HepG2 (cell line): ENCODE data around the gene PLEKHH1. TPM values are rescaled to one million over a fixed set of nuclear protein-coding genes. Genes with fewer than 3 reads are reported as not detected.

Source experiments
- ATAC-seq: fragments of 200-7000 bp; cut with Tn5 transposase; 3 replicates; pipeline ENCODE4 v1.9.1; 2020; ENCODE audit warnings: mild to moderate bottlenecking, moderate library complexity
- BruUV-seq: library from RNA; stranded (reverse); fragments of 400-500 nt; replicated peaks from 2 replicates; lab custom pipeline; 2021; lab: Mats Ljungman, UMichigan
- CTCF ChIA-PET: fragments of 300-600 bp; formaldehyde crosslinking; extraction: SDS; loops from one replicate; lab custom pipeline; 2021; ENCODE audit warnings: low total read pairs, inconsistent platforms, low intra/inter-chr PET ratio; lab: Yijun Ruan, JAX
- POLR2A ChIA-PET: fragments of 350-600 bp; sonication (Branson Sonifier 250); formaldehyde crosslinking; loops from one replicate; lab custom pipeline; 2020; ENCODE audit warnings: antibody characterized with exemption, inconsistent platforms; lab: Yijun Ruan, JAX
- DNase-seq: peaks from one replicate; pipeline ENCODE4 v3.0.0-alpha.2; 2015; ENCODE audit warnings: low spot score
- FAIRE-seq: peaks from 3 replicates; lab custom pipeline; 2011; peaks lifted over from hg19 to GRCh38; lab: Jason Lieb, UNC
- H2AFZ ChIP-seq: one replicate; pipeline ENCODE4 v1.6.1; 2011; ENCODE audit warnings: low read length, inconsistent platforms
- H3K27ac ChIP-seq: fragments of 300-600 bp; 3 replicates; pipeline ENCODE4 v1.8.0; 2011; ENCODE audit warnings: mixed run types, mild to moderate bottlenecking, mixed read lengths, low read length, inconsistent platforms; ENCODE audit not compliant: insufficient read depth; ENCODE audit errors: extremely low read length
- H3K27me3 ChIP-seq, 2 experiments: fragments of 200-600 bp in 1 of 2; 2 replicates in 1 of 2; 3 replicates in 1 of 2; pipeline versions ENCODE4 v1.6.0 to v1.8.0; 2011; ENCODE audit warnings: low read length in 2 of 2, mild to moderate bottlenecking in 2 of 2, moderate library complexity in 2 of 2, inconsistent platforms in 1 of 2; ENCODE audit not compliant: insufficient read depth in 2 of 2, control insufficient read depth in 1 of 2
- H3K36me3 ChIP-seq, 2 experiments: fragments of 200-600 bp in 1 of 2; replicated peaks in 1 of 2; 2 replicates in 1 of 2; 3 replicates in 1 of 2; pipeline versions ENCODE4 v1.5.1 to v1.8.0; 2011; ENCODE audit warnings: low read length in 2 of 2, inconsistent platforms in 1 of 2; ENCODE audit not compliant: insufficient read depth in 2 of 2, control insufficient read depth in 1 of 2
- H3K4me1 ChIP-seq: 2 replicates; pipeline ENCODE4 v1.5.1; 2012; ENCODE audit warnings: low read length, inconsistent platforms; ENCODE audit not compliant: insufficient read depth
- H3K4me2 ChIP-seq: 2 replicates; pipeline ENCODE4 v1.6.0; 2011; ENCODE audit warnings: low read depth, low read length, inconsistent platforms
- H3K4me3 ChIP-seq, 3 experiments: fragments of 200-600 bp in 1 of 3; sonication (generic), shearing (Covaris generic) in 1 of 3; replicated peaks in 1 of 3; 2 replicates each; pipeline ENCODE4 v1.5.1; 2011 to 2016; ENCODE audit warnings: low read length in 3 of 3, inconsistent platforms in 2 of 3, low read depth in 2 of 3, mild to moderate bottlenecking in 2 of 3, control low read depth in 1 of 3, mixed read lengths in 1 of 3; ENCODE audit not compliant: insufficient read depth in 1 of 3
- H3K79me2 ChIP-seq: one replicate; pipeline ENCODE4 v1.6.1; 2011; ENCODE audit warnings: low read length, inconsistent platforms; ENCODE audit not compliant: insufficient read depth
- H3K9ac ChIP-seq: 2 replicates; pipeline ENCODE4 v1.6.0; 2011; ENCODE audit warnings: mild to moderate bottlenecking, low read depth, low read length, inconsistent platforms; ENCODE audit not compliant: insufficient read depth
- H3K9me3 ChIP-seq: 2 replicates; pipeline ENCODE4 v1.5.1; 2012; ENCODE audit warnings: mild to moderate bottlenecking, low read length
- H4K20me1 ChIP-seq: 2 replicates; pipeline ENCODE4 v1.6.0; 2011; ENCODE audit warnings: inconsistent platforms, mild to moderate bottlenecking, low read length, moderate library complexity; ENCODE audit not compliant: insufficient read depth
- FOXC1 ChIP-seq: sonication (generic); formaldehyde crosslinking; IDR thresholded peaks from 2 replicates; pipeline ENCODE4 v1.8.0; 2022; ENCODE audit warnings: mild to moderate bottlenecking, missing genetic modification reagents, borderline replicate concordance
- LBX2 ChIP-seq: sonication (generic); formaldehyde crosslinking; IDR thresholded peaks from 2 replicates; pipeline ENCODE4 v1.5.0; 2020; ENCODE audit warnings: missing genetic modification reagents, mild to moderate bottlenecking, borderline replicate concordance
- PCBP2 ChIP-seq: fragments of 200-400 bp; formaldehyde crosslinking; optimal IDR thresholded peaks from 2 replicates; pipeline ENCODE3; 2018; ENCODE audit warnings: low read length, low read depth; ENCODE audit not compliant: poor library complexity, severe bottlenecking
- RERE ChIP-seq: IDR thresholded peaks from 2 replicates; pipeline ENCODE4 v1.6.1; 2016; ENCODE audit warnings: low read depth, missing genetic modification reagents, missing compliant biosample characterization
- ZNF275 ChIP-seq: sonication (generic); formaldehyde crosslinking; IDR thresholded peaks from 2 replicates; pipeline ENCODE4 v1.8.0; 2022; ENCODE audit warnings: missing genetic modification reagents, mild to moderate bottlenecking, inconsistent platforms, borderline replicate concordance
- ZNF317 ChIP-seq: sonication (generic); formaldehyde crosslinking; IDR thresholded peaks from 2 replicates; pipeline ENCODE4 v1.5.0; 2020; ENCODE audit warnings: mild to moderate bottlenecking, missing genetic modification reagents
- WGBS: methylation state at CpG from one replicate; pipeline ENCODE4 v1.1.6; 2017; ENCODE audit warnings: low lambda C conversion rate; 5-methylcytosine and 5-hydroxymethylcytosine counted together
- in situ Hi-C: cut with HindIII; loops from 2 replicates; pipeline ENCODE4 v1.10.0; 2017; ENCODE audit warnings: low pct_unique_long_range_greater_than_20kb; ENCODE audit not compliant: extremely low pct_ligation_motif_present
- intact Hi-C: fragments of 100-400 bp; cut with micrococcal nuclease; formaldehyde crosslinking; loops from one replicate; pipeline ENCODE4 v1.10.0; 2022; ENCODE audit not compliant: unreplicated experiment
- polyA plus RNA-seq, 8 experiments: library from polyadenylated mRNA; depleted of rRNA in 3 of 8; stranded (reverse) in 7 of 8; unstranded in 1 of 8; fragments of >200 nt; fragmentation: Illumina TruSeq in 4 of 8; extraction: Trizol in 4 of 8; gene quantifications; 2 replicates each; pipeline versions ENCODE4 v1.2.1 to v1.2.3, GENCODE V29; 2011 to 2016; ENCODE audit warnings: low read depth in 4 of 8, missing spikeins in 1 of 8, mixed read lengths in 1 of 8; ENCODE audit not compliant: insufficient read depth in 1 of 8
- total RNA-seq, 5 experiments: library from RNA; depleted of rRNA; stranded (reverse); fragments of >200 nt; fragmentation: Illumina TruSeq; extraction: Trizol; gene quantifications; 2 replicates each; pipeline ENCODE4 v1.2.3, GENCODE V29; 2016; ENCODE audit warnings: low read depth in 1 of 5
- TF ChIP-seq, protein P1 (sequence below): sonication (generic); formaldehyde crosslinking; IDR thresholded peaks from 2 replicates; pipeline ENCODE4 v1.4.0; 2020; ENCODE audit warnings: mild to moderate bottlenecking, missing genetic modification reagents, borderline replicate concordance
- TF ChIP-seq, protein P2 (sequence below): sonication (generic); formaldehyde crosslinking; IDR thresholded peaks from 2 replicates; pipeline ENCODE4 v1.5.0; 2020; ENCODE audit warnings: mild to moderate bottlenecking, missing genetic modification reagents, borderline replicate concordance

Gene PLEKHH1
- total and polyA plus RNA-seq, 2 of the 13 experiments (the other 11 are each of a cell fraction or from before 2014, with no cell fraction given): 8.6 to 15.8 TPM

DNA sequence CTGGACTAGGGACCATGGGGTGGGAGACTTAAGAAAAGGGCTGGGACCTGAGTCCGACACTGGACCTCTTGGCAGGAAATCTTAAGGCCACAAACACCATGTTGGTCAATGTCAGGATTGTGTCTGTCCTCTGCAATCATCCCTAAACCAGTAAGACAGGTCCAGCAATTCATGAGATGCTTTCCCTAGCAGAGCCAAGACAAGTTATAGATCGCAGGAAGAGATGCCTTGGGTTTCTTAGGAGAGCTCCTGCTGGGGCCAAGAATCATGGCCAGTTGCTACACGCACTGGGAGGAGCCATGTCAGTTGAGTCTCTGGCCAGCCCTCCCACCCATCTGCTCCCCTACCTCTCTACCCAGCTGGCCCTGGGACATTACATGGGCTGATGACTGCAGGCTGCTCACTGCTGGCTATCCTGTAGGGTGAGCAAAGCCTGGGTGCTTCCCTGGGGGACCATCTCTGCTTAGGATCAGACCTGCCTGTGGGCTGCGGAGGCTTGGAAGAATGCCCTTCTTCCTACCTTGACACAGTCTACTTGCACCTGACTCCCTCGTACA lies 14.2 kb downstream of the PLEKHH1 start:
- TF ChIP-seq FOXC1 (CRISPR knock-in tag) (no peak), ZNF275 (CRISPR knock-in tag) (no peak), LBX2 (CRISPR knock-in tag) (no peak), ZNF317 (CRISPR knock-in tag) (no peak), RERE (CRISPR knock-in tag) (no peak), PCBP2 (no peak)
- TF ChIP-seq, protein P1, sequence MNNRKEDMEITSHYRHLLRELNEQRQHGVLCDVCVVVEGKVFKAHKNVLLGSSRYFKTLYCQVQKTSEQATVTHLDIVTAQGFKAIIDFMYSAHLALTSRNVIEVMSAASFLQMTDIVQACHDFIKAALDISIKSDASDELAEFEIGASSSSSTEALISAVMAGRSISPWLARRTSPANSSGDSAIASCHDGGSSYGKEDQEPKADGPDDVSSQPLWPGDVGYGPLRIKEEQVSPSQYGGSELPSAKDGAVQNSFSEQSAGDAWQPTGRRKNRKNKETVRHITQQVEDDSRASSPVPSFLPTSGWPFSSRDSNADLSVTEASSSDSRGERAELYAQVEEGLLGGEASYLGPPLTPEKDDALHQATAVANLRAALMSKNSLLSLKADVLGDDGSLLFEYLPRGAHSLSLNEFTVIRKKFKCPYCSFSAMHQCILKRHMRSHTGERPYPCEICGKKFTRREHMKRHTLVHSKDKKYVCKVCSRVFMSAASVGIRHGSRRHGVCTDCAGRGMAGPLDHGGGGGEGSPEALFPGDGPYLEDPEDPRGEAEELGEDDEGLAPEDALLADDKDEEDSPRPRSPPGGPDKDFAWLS (CRISPR knock-in tag): no peak
- TF ChIP-seq, protein P2, sequence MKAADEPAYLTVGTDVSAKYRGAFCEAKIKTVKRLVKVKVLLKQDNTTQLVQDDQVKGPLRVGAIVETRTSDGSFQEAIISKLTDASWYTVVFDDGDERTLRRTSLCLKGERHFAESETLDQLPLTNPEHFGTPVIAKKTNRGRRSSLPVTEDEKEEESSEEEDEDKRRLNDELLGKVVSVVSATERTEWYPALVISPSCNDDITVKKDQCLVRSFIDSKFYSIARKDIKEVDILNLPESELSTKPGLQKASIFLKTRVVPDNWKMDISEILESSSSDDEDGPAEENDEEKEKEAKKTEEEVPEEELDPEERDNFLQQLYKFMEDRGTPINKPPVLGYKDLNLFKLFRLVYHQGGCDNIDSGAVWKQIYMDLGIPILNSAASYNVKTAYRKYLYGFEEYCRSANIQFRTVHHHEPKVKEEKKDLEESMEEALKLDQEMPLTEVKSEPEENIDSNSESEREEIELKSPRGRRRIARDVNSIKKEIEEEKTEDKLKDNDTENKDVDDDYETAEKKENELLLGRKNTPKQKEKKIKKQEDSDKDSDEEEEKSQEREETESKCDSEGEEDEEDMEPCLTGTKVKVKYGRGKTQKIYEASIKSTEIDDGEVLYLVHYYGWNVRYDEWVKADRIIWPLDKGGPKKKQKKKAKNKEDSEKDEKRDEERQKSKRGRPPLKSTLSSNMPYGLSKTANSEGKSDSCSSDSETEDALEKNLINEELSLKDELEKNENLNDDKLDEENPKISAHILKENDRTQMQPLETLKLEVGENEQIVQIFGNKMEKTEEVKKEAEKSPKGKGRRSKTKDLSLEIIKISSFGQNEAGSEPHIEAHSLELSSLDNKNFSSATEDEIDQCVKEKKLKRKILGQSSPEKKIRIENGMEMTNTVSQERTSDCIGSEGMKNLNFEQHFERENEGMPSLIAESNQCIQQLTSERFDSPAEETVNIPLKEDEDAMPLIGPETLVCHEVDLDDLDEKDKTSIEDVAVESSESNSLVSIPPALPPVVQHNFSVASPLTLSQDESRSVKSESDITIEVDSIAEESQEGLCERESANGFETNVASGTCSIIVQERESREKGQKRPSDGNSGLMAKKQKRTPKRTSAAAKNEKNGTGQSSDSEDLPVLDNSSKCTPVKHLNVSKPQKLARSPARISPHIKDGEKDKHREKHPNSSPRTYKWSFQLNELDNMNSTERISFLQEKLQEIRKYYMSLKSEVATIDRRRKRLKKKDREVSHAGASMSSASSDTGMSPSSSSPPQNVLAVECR (CRISPR knock-in tag): no peak
- in situ Hi-C loops (no loop called here), intact Hi-C loops (no loop called here)
- CTCF ChIA-PET: no interaction called here
- H4K20me1 ChIP-seq: no peaks in the 10 kb centered on the region
- H3K9me3 ChIP-seq: no peaks in the 10 kb centered on the region
- no peak for ATAC-seq
- WGBS: 90% methylated on average over 4 of the region's 5 CpGs
- POLR2A ChIA-PET: no interaction called here
- H3K4me2 ChIP-seq: no peak overlapping the region
- no peak overlapping the region for H3K9ac ChIP-seq
- no TSS peak for BruUV-seq
- H3K4me1 ChIP-seq: no peaks in the 10 kb centered on the region
- no peak overlapping the region for H3K4me3 ChIP-seq
- no peaks in the 10 kb centered on the region for H3K27me3 ChIP-seq
- H3K79me2 ChIP-seq: no peaks in the 10 kb centered on the region
- H3K27ac ChIP-seq: no peak overlapping the region
- H3K36me3 ChIP-seq: peaks cover 2 to 9% of the 10 kb centered on the region in 2 experiments; a peak in 1 of 5 replicates
- FAIRE-seq: no peak
- no peak for DNase-seq
- no peak overlapping the region for H2AFZ ChIP-seq
